Myocyte (in vitro differentiated cells): Measurements from ENCODE around the gene FMNL3. TPM values are rescaled to one million over a fixed set of nuclear protein-coding genes. Genes with fewer than 3 reads are reported as not detected.

Experiments used
- DNase-seq: peaks from one replicate; pipeline ENCODE4 v3.0.0-alpha.2; 2012; ENCODE audit warnings: low read depth
- total RNA-seq: library from RNA; depleted of rRNA; stranded (reverse); fragments of >200 nt; gene quantifications from 2 replicates; pipeline ENCODE4 v1.2.3, GENCODE V29; 2014

FMNL3 gene
- total RNA-seq, 1 donor from 2014 or later: 16.7 TPM

- DNase-seq: peak; percentile 54
Measured at GRCh38 chr12:49675137-49675536, 32.1 kb downstream of the FMNL3 start.

- DNase-seq: peak; percentile 72
Measured at GRCh38 chr12:49674318-49674981, 32.8 kb downstream of the FMNL3 start.

- peak; percentile 99 for DNase-seq
Measured at GRCh38 chr12:49673446-49674317, 33.5 kb downstream of the FMNL3 start.

GRCh38 chr12:49672301-49673217 lies 34.6 kb downstream of the FMNL3 start:
- no peak for DNase-seq

- no peak for DNase-seq
Measured at GRCh38 chr12:49671031-49671765, 36.0 kb downstream of the FMNL3 start.

- no peak for DNase-seq
Measured at GRCh38 chr12:49669796-49670195, 37.4 kb downstream of the FMNL3 start.

GRCh38 chr12:49667325-49668090 lies 39.7 kb downstream of the FMNL3 start:
- no peak for DNase-seq

GRCh38 chr12:49666176-49666575 lies 41.0 kb downstream of the FMNL3 start:
- no peak for DNase-seq

GRCh38 chr12:49665384-49665783 lies 41.8 kb downstream of the FMNL3 start:
- peak; percentile 87 for DNase-seq

- no peak for DNase-seq
Measured at GRCh38 chr12:49664591-49665239, 42.5 kb downstream of the FMNL3 start.

GRCh38 chr12:49664167-49664566 lies 43.0 kb downstream of the FMNL3 start:
- no peak for DNase-seq

- peak; percentile 92 for DNase-seq
Measured at GRCh38 chr12:49662998-49663843, 44.0 kb downstream of the FMNL3 start.

- no peak for DNase-seq
Measured at GRCh38 chr12:49661746-49662145, 45.5 kb downstream of the FMNL3 start.

- no peak for DNase-seq
Measured at GRCh38 chr12:49661191-49661590, 46.0 kb downstream of the FMNL3 start.

- no peak for DNase-seq
Measured at GRCh38 chr12:49659753-49660152, 47.5 kb downstream of the FMNL3 start.

- DNase-seq: no peak
Measured at GRCh38 chr12:49658276-49658675, 48.9 kb downstream of the FMNL3 start.

GRCh38 chr12:49655595-49656236 lies 51.5 kb downstream of the FMNL3 start:
- DNase-seq: no peak

- no peak for DNase-seq
Measured at GRCh38 chr12:49654715-49655114, 52.5 kb downstream of the FMNL3 start.
